Gastroesophageal sphincter (tissue), 3 donors: Measurements from ENCODE around the gene BOLA2B.

Experiments used
- EP300 ChIP-seq: sonication (generic); formaldehyde crosslinking; IDR thresholded peaks from one replicate; pipeline ENCODE4 v1.6.1; 2017; ENCODE audit warnings: antibody characterized with exemption, mild to moderate bottlenecking
- POLR2A ChIP-seq, 2 donors: fragments of 450-650 bp; IDR thresholded peaks; one replicate each; pipeline ENCODE4 v1.6.1; 2017; ENCODE audit warnings: antibody characterized with exemption in 2 of 2, mild to moderate bottlenecking in 2 of 2, moderate library complexity in 1 of 2
- TF ChIP-seq, protein P1 (sequence below), 4 experiments: fragments of 200-600 bp in 2 of 4; fragments of 450-650 bp in 2 of 4; sonication (generic) in 1 of 4; IDR thresholded peaks; one replicate each; pipeline ENCODE4 v1.5.1; 2017 to 2019; ENCODE audit warnings: antibody characterized with exemption in 4 of 4, mild to moderate bottlenecking in 2 of 4, moderate library complexity in 2 of 4

DNA sequence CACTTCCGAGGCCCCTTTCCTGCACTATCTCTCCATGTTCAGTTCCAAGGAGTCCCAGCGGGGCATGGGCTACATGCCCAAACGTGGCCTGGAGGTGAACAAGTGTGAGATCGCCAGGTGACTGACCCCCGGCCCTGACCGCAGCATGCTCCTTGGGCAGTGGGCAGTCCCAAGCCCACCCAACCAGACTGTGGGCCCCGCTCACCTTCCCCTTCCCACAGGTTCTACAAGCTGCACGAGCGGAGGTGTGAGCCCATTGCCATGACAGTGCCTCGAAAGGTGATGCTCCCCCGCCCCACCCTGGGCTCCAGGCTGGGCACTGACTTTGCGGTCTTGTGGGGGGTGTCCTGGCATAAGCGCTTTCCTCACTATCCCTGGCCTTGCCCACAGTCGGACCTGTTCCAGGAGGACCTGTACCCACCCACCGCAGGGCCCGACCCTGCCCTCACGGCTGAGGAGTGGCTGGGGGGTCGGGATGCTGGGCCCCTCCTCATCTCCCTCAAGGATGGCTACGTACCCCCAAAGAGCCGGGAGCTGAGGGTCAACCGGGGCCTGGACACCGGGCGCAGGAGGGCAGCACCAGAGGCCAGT is 5.4 kb downstream of the BOLA2B start:
- TF ChIP-seq EP300 (no peak), POLR2A (IDR thresholded peaks at IDR 0.05) (no peak)
- TF ChIP-seq, protein P1, sequence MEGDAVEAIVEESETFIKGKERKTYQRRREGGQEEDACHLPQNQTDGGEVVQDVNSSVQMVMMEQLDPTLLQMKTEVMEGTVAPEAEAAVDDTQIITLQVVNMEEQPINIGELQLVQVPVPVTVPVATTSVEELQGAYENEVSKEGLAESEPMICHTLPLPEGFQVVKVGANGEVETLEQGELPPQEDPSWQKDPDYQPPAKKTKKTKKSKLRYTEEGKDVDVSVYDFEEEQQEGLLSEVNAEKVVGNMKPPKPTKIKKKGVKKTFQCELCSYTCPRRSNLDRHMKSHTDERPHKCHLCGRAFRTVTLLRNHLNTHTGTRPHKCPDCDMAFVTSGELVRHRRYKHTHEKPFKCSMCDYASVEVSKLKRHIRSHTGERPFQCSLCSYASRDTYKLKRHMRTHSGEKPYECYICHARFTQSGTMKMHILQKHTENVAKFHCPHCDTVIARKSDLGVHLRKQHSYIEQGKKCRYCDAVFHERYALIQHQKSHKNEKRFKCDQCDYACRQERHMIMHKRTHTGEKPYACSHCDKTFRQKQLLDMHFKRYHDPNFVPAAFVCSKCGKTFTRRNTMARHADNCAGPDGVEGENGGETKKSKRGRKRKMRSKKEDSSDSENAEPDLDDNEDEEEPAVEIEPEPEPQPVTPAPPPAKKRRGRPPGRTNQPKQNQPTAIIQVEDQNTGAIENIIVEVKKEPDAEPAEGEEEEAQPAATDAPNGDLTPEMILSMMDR (IDR thresholded peaks at IDR 0.05), result no peak
